ENCODE measurements around the gene SMG9.

The SMG9 gene

GRCh38 chr19:43738780-43739211 is 16.0 kb downstream of the SMG9 start:
- Histone ChIP-seq H3K36me3 (ENCODE audit: control insufficient read depth, low read length) (peaks cover 70% of the 10 kb centered on the region), H3K27ac (ENCODE audit: low read depth, low read length) (no peak overlapping the region), H3K9me3 (ENCODE audit: control insufficient read depth, insufficient read depth, low read length) (no peaks in the 10 kb centered on the region), H3K4me1 (ENCODE audit: control insufficient read depth, low read length) (no peaks in the 10 kb centered on the region), H3K4me3 (ENCODE audit: low read length) (no peak overlapping the region), H4K20me1 (ENCODE audit: control insufficient read depth, insufficient read depth, low read depth, low read length) (no peaks in the 10 kb centered on the region), H3K4me2 (ENCODE audit: low read length) (no peak overlapping the region), H3K27me3 (ENCODE audit: control insufficient read depth, low read length) (no peaks in the 10 kb centered on the region), H3K9me2 (replicated peaks; ENCODE audit: control insufficient read depth, low read length) (no peaks in the 10 kb centered on the region), H3K79me2 (ENCODE audit: control insufficient read depth, low read length) (no peaks in the 10 kb centered on the region), H3F3A (ENCODE audit: control insufficient read depth, insufficient read depth) (no peaks in the 10 kb centered on the region)
- TF ChIP-seq CTCF (IDR thresholded peaks at IDR 0.05; ENCODE audit: low read depth, low read length, poor library complexity, severe bottlenecking) (no peak), EZH2phosphoT487 (IDR thresholded peaks at IDR 0.05; ENCODE audit: borderline replicate concordance, low read length) (no peak)

- H3K4me1 ChIP-seq (ENCODE audit: control insufficient read depth, low read length), result no peaks in the 10 kb centered on the region
- H3F3A ChIP-seq (ENCODE audit: control insufficient read depth, insufficient read depth), result no peaks in the 10 kb centered on the region
- H3K9me3 ChIP-seq (ENCODE audit: control insufficient read depth, insufficient read depth, low read length), result no peaks in the 10 kb centered on the region
- H3K36me3 ChIP-seq (ENCODE audit: control insufficient read depth, low read length), result peaks cover 70% of the 10 kb centered on the region
- H3K9me2 ChIP-seq (replicated peaks; ENCODE audit: control insufficient read depth, low read length), result no peaks in the 10 kb centered on the region
- no peaks in the 10 kb centered on the region for H3K79me2 ChIP-seq (ENCODE audit: control insufficient read depth, low read length)
- no peak overlapping the region for H3K27ac ChIP-seq (ENCODE audit: low read depth, low read length)
- no peaks in the 10 kb centered on the region for H4K20me1 ChIP-seq (ENCODE audit: control insufficient read depth, insufficient read depth, low read depth, low read length)
- H3K4me2 ChIP-seq (ENCODE audit: low read length), result no peak overlapping the region
- H3K4me3 ChIP-seq (ENCODE audit: low read length), result no peak overlapping the region
- H3K27me3 ChIP-seq (ENCODE audit: control insufficient read depth, low read length), result no peaks in the 10 kb centered on the region
- TF ChIP-seq CTCF (IDR thresholded peaks at IDR 0.05; ENCODE audit: low read depth, low read length, poor library complexity, severe bottlenecking), result no peak
- no peak for TF ChIP-seq EZH2phosphoT487 (IDR thresholded peaks at IDR 0.05; ENCODE audit: borderline replicate concordance, low read length)
These were observed 18.8 kb downstream of the SMG9 start for GRCh38 chr19:43735957-43736356.

- H4K20me1 ChIP-seq (ENCODE audit: control insufficient read depth, insufficient read depth, low read depth, low read length), result no peaks in the 10 kb centered on the region
- H3K27ac ChIP-seq (ENCODE audit: low read depth, low read length), result no peak overlapping the region
- no peaks in the 10 kb centered on the region for H3K27me3 ChIP-seq (ENCODE audit: control insufficient read depth, low read length)
- no peaks in the 10 kb centered on the region for H3K9me2 ChIP-seq (replicated peaks; ENCODE audit: control insufficient read depth, low read length)
- peaks cover 65% of the 10 kb centered on the region for H3K36me3 ChIP-seq (ENCODE audit: control insufficient read depth, low read length)
- H3K4me2 ChIP-seq (ENCODE audit: low read length), result no peak overlapping the region
- TF ChIP-seq EZH2phosphoT487 (IDR thresholded peaks at IDR 0.05; ENCODE audit: borderline replicate concordance, low read length), result no peak
- no peak for TF ChIP-seq CTCF (IDR thresholded peaks at IDR 0.05; ENCODE audit: low read depth, low read length, poor library complexity, severe bottlenecking)
- no peak overlapping the region for H3K4me3 ChIP-seq (ENCODE audit: low read length)
- no peaks in the 10 kb centered on the region for H3K9me3 ChIP-seq (ENCODE audit: control insufficient read depth, insufficient read depth, low read length)
- H3K4me1 ChIP-seq (ENCODE audit: control insufficient read depth, low read length), result no peaks in the 10 kb centered on the region
- no peaks in the 10 kb centered on the region for H3F3A ChIP-seq (ENCODE audit: control insufficient read depth, insufficient read depth)
- H3K79me2 ChIP-seq (ENCODE audit: control insufficient read depth, low read length), result no peaks in the 10 kb centered on the region
These were observed 19.7 kb downstream of the SMG9 start for GRCh38 chr19:43735013-43735412.

GRCh38 chr19:43731846-43732245 is 22.9 kb downstream of the SMG9 start:
- Histone ChIP-seq H3K27ac (ENCODE audit: low read depth, low read length) (no peak overlapping the region), H3K36me3 (ENCODE audit: control insufficient read depth, low read length) (peaks cover 45% of the 10 kb centered on the region), H3K4me3 (ENCODE audit: low read length) (no peak overlapping the region), H3K27me3 (ENCODE audit: control insufficient read depth, low read length) (no peaks in the 10 kb centered on the region), H3K4me2 (ENCODE audit: low read length) (no peak overlapping the region), H3K4me1 (ENCODE audit: control insufficient read depth, low read length) (no peaks in the 10 kb centered on the region), H3K9me2 (replicated peaks; ENCODE audit: control insufficient read depth, low read length) (no peaks in the 10 kb centered on the region), H4K20me1 (ENCODE audit: control insufficient read depth, insufficient read depth, low read depth, low read length) (no peaks in the 10 kb centered on the region), H3K79me2 (ENCODE audit: control insufficient read depth, low read length) (no peaks in the 10 kb centered on the region), H3K9me3 (ENCODE audit: control insufficient read depth, insufficient read depth, low read length) (no peaks in the 10 kb centered on the region), H3F3A (ENCODE audit: control insufficient read depth, insufficient read depth) (no peaks in the 10 kb centered on the region)
- TF ChIP-seq CTCF (IDR thresholded peaks at IDR 0.05; ENCODE audit: low read depth, low read length, poor library complexity, severe bottlenecking) (no peak), EZH2phosphoT487 (IDR thresholded peaks at IDR 0.05; ENCODE audit: borderline replicate concordance, low read length) (no peak)
